NCI-H526 (cell line): ENCODE data around the gene SPINT3.

Experiments
- DNase-seq, 2 experiments: peaks; one replicate each; lab custom pipeline; 2025; lab: John Stamatoyannopoulos, UW

The SPINT3 gene, protein sequence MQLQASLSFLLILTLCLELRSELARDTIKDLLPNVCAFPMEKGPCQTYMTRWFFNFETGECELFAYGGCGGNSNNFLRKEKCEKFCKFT

DNA sequence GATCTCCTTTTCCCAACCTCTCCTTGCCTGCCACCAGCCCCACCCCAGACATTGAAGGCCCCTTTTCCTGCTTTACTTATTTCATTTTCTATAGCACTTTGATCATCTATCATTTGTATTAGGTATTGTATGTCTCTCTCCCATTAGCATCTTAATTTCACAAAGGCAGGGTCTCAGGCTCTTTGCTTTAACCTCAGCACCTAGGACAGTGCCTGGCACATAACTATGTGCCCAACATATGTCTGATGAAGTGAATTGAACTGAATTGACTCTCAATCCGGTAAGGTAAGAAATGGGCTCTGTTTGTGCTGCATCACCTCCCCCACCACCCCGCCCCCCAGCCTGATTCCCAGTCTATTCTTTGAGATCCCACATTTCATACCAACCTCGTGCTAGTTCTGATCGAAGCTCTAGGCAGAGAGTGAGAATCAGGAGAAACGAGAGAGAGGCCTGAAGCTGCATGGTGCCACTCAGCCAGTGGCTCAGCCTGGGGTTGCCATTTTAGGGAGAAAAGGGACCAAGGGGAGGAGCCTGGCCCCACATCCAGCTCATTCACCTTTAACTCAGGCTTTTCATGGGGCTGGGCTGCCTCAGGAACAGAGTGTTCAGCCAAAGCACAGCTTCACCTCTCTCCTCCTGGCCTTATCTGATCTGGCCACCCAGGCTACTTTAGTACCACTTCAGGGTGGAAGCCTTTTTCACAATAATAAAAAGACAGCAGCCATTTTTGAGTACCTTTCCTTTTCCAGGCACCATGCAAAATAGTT lies at the start of gene SPINT3:
TSS of gene SPINT3 (minus strand) at position 476 of the 767 bp plus-strand sequence. CDS start at position 462, 14 bp downstream.
- DNase-seq: no peak

DNA sequence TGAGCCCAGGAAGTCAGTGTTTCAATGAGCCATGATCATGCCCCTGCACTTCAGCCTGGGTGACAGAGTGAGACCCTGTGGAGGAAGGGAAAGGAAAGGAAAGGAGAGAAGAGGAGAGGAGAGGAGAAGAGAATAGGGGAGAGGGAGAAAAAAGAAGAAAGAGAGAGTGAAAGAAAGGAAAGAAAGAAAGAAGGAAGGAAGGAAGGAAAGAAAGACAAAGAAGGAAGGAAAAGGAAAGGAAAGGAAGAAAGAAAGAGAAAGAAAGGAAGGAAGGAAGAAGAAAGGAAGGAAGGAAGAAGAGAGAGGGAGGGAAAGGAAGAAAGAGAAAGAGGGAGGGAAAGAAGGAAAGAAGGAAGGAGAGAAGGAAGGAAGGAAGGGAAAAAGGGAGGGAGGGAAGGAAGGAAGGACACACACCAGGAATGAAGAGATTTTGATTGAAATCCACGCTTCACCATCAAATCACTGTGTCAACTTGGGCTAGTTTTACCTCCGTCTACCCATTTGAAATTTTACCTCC lies 49.4 kb upstream of the SPINT3 start:
- no peak for DNase-seq

DNA sequence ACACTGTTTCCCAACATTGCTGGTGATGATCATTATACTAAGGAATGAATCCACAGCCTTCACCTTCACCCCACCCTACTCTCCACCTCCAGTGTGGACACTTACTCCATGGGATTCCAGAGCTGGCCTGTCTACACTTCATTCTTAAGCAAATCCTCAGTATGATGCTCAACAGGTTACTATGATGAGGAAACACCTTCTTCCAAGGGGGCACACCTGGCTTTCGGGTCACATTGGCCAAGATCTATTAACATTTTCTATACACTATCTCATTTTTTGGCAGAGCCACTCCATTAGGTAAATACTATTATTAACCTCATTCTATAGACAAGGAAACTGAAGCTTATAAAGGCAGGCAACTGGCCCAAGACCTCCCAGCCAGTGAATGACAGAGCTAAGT lies 39.8 kb upstream of the SPINT3 start:
- DNase-seq: no peak

GRCh38 chr20:45552456-45552855 lies 37.0 kb upstream of the SPINT3 start:
- DNase-seq: no peak

DNA sequence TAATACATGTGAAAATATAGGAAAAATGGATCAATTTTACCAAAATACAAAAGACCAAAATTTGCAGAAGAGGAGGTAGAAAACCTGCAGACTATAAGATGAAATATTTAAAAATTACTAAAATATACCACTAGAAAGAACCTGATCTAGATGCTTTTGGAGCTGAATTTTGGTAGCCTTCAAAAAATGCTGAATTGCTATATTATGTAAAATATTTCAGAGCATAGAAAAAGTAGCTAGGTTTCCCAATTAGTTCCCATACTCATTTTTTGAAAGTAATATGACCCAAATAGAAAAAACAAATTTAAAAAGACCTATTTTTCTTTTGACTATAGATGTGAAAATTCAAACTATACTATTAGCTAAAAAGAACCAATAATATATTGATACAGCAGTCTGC lies 35.3 kb upstream of the SPINT3 start:
- DNase-seq: no peak

- no peak for DNase-seq
Observed at GRCh38 chr20:45548410-45548809, 33.0 kb upstream of the SPINT3 start.

DNA sequence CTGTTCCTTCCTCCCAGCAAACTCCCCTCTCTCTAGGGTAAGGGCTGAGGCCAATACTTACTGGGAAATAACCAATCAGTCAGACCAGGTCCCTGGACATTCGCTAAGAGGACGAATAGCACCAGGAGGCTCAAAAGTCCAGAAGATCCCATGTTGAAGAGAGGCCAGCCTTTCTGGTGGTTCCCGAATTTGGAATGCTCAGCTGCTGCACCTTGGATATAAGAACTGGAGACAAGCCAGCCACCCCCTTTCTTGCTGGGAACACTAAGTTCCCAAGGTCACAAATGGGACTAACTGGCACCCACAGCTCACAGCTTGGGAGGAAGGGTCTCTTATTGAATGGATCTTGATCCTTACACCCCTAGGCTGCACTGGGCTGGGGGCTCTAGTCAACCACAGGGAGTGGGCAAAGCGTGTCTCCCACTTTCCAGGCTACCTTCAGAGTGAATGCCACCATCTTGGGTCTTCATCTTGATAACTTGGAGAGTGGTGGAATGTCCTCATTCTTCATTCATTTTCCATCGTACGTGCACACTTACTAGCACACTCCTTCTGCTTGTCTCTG lies 31.9 kb upstream of the SPINT3 start, which contains the start of gene EPPIN:
TSS of gene EPPIN (minus strand) at position 196 of the 565 bp plus-strand sequence. CDS start at position 152, 44 bp downstream.
- DNase-seq: no peak

DNA sequence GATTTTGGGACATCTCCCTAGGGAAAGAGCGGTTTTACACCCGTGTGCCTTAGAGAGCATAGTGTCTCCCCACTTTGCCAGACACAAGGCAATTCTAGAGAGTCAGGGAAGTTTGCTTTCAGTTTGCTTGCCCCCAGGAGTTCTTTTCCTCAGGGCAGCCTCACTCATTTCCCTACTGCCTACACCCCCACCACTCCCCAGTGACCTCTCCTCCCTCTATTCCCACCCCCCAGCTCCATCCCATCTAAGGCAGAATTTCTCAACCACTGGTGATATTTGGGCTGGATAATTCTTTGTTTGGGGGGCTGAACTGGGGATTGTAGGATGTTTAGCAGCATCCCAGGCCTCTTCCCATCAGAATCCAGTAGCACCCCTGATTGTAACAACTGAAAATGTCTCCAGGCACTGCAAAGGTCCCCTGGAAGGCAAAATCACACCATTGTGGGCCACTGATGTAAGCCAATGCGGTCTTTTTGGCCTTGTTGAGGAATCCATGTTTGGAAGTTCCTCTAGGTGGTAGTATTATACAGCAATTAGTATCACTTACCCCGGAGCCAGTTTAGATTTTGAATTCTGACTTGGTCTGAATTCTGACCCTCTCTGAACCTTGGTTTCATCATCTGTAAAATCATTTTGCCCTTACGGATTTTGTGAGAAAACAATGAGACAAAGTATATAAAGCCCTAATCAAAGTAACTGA lies 30.5 kb upstream of the SPINT3 start:
- peak in 1 of 2 experiments; percentile 69 for DNase-seq

- DNase-seq: no peak
Observed at GRCh38 chr20:45545351-45545750, 29.9 kb upstream of the SPINT3 start.

GRCh38 chr20:45539382-45539781 lies 24.0 kb upstream of the SPINT3 start, which contains the start of gene WFDC6:
TSS of gene WFDC6 (minus strand) at chr20:45539482. CDS start at chr20:45539407, 75 bp downstream.
- no peak for DNase-seq

DNA sequence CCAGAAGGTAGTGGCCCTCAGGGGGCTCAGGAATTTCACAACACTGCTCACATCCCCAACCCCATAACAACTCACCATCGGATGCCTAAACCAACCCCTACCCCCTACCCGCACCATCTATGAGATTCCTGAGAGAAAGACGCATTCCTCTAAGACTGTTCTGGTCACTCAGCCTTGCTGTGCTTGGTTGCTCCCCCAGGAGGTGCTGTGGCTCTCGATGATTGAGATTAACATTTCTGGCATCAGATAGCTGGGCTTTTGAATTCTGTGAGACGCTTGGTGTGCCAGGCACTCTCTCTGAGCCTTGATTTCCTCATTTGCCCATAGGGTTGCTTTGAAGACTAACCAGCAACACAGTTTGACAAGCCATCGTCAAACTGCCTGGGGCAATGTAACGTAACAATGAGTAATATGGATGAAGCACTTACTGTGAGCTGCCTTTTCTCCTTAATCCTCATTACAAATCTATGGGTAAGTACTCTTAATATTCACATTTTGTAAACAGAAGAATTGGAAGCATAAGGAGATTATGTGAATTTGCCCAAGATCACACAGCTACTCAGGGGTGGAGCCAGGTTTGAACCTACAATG lies 22.9 kb upstream of the SPINT3 start:
- no peak for DNase-seq

DNA sequence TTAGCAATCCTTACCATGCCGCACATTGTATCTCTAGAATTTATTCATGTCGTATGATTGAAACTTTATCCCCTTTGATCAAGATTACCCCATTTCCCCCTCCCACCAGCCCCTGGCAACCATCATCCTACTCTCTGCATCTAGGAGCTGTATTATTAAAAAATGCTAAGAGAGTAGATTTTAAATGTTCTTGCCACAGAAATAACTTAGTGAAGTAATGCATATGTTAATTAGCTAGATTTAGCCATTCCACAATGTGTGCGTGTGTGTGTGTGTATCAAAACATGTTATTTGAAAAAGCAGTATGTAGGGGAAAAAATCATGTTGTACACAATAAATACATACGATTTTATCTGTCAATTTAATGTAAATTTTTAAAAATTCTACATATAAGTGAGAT lies 11.9 kb upstream of the SPINT3 start:
- DNase-seq: no peak

- DNase-seq: no peak
Observed at GRCh38 chr20:45523821-45524220, 8.4 kb upstream of the SPINT3 start.

DNA sequence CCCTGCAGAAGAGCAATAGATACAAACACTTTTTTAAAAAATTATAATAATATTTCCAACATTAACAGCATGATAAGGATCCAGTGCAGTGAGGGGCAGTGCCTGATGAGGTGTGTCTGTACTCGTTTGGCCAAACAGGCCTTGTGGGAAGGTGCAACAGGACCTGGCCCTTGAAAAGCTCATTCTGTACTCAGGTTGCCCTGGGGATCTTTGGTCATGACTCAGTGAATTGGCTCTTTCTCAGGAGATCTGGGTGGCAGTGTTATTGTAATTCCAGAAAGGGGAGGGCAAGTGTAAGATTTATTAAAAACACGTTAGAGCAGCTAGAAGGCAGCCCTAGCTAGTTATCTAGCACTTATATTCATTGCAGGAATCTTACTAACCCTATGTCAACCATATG lies 2.9 kb upstream of the SPINT3 start:
- no peak for DNase-seq

- DNase-seq: no peak
Observed at GRCh38 chr20:45510242-45510862, 5.1 kb downstream of the SPINT3 start.

DNA sequence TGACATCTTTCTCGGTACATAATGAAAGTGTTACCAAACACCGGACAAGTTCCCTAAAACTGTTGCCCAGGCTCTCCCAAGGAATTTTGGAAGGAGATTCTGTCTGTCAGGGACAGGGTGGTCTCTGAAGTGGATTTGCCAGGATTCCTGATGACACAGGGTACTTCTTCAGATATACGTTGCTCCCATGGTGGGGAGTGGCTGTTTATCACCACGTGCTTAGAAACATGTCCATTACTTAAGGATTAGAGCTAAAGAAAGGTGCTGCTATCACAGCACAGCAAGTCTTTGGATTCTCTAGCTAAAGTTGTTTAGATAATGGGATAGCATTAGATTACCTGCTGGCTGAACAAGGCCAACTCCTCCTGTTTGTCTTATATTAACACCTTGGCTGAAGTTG lies 6.3 kb downstream of the SPINT3 start:
- DNase-seq: no peak

DNA sequence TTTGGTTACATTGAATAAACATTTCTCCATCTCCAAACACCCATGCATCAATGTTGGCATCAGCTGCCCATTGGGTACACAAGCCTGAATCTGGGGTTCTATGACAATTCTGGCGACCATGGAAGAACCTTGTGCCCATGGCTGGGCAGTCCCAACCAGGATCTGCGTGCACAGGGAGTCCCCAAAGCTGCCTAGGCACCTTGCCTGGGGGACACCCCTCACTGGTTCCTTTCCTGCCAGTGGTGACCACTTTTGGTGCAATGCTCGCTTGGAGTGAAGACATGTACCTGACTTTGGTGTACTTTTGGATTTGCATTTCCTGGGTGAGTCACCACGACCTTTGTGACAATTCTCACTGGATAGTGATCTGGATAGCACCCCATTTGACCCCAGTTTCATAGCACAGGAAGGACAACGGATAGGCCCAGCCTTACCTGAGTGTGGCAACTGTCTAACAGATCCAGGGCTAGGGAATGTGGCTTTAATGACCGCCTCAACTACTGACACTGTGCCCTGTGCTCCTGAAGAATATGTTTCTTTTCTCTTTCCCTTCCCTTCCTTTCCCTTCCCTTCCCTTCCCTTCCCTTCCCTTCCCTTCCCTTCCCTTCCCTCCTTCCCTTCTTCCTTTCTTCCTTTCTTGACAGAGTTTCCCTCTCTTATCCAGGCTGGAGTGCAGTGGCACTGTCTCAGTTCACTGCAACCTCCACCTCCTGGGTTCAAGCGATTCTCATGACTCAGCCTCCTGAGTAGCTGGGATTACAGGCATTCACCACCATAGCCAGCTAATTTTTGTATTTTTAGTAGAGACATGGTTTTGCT lies 7.1 kb downstream of the SPINT3 start:
- no peak for DNase-seq

GRCh38 chr20:45507011-45507820 lies 8.2 kb downstream of the SPINT3 start:
- DNase-seq: no peak

DNA sequence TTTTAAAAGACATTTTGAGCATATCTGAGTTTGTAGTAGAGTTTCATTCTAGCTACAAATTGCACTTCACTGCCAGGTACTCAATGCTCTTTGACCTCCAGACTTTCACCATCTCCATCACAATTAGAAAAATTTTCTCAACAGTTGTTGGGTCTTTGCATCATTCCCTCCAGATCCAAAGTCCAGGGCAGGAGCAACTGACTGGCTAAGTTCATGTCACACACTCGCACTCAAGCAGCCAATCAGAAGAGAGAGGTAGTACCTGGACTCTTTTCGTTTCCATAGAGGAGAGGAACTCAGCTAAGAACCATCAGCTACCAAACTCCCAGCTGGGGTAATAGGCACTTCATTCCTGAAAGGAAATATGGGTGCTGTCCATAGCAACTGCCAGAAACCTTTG lies 9.0 kb downstream of the SPINT3 start:
- no peak for DNase-seq

GRCh38 chr20:45503403-45503802 lies 12.0 kb downstream of the SPINT3 start:
- no peak for DNase-seq
